Stimulated activated CD8-positive, alpha-beta memory T cell treated with anti-CD3 and anti-CD28 coated beads, Interleukin-12 subunit alpha, Interleukin-12 subunit beta, amount 100 ng/mL, for 1 hour (primary cell): ENCODE results near the gene SLC35G6.

ENCODE experiments used
- DNase-seq: peaks from one replicate; pipeline ENCODE4 v3.0.0-alpha.2; 2020; ENCODE audit warnings: low read depth

SLC35G6 gene

DNA sequence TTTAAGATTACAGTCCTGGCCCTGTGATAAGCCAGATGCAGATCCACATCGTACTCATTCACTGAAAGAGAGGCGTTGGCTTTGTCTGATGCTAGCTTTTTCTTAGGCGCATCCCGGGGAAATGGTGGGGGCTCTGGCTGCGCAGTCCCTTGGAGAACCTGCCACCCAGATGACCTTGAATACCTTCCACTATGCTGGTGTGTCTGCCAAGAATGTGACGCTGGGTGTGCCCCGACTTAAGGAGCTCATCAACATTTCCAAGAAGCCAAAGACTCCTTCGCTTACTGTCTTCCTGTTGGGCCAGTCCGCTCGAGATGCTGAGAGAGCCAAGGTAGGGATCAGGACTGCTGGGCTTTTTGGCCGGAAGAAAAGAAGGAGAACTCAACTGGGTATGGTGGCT is 26.9 kb downstream of the SLC35G6 start:
- no peak for DNase-seq

DNA sequence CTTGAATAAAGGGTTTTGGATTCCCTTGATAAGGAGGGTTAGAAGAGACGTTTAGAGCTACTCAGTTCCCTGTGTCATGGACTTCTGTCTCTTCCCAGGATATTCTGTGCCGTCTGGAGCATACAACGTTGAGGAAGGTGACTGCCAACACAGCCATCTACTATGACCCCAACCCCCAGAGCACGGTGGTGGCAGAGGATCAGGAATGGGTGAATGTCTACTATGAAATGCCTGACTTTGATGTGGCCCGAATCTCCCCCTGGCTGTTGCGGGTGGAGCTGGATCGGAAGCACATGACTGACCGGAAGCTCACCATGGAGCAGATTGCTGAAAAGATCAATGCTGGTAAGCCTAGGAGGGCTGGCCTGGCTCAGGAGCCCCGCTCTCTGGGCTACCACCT is 27.6 kb downstream of the SLC35G6 start:
- DNase-seq = no peak

DNA sequence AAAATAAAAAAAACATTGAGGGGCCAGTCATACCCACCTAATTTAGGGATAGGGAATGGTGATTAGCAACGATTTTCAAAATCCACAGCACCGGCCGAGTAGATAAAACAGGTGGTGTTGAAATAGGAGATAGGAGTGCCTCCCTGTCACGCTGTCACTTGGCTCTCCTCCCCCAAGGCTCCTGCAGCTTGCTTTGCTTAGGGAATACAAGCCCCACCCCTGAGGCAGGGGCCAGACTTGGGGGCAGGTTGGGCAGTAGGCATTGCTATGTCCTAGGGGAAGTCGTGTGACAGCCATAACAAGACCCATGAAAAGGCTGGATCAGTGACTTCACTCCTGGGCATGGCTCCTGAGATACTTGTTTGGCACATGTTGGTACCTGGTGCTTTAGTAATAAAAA is 28.7 kb downstream of the SLC35G6 start:
- DNase-seq = no peak

DNA sequence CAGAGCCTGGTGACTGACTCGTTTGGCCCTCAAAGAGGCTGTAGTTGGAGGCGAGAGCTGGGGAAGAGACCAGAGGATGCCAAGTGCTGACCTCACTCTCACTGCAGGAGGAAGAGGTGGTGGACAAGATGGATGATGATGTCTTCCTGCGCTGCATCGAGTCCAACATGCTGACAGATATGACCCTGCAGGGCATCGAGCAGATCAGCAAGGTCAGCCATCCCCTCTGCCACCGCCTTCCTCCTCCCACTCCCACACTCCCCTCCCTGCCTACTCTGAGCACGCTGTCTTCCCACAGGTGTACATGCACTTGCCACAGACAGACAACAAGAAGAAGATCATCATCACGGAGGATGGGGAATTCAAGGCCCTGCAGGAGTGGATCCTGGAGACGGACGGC is 29.9 kb downstream of the SLC35G6 start:
- no peak for DNase-seq

DNA sequence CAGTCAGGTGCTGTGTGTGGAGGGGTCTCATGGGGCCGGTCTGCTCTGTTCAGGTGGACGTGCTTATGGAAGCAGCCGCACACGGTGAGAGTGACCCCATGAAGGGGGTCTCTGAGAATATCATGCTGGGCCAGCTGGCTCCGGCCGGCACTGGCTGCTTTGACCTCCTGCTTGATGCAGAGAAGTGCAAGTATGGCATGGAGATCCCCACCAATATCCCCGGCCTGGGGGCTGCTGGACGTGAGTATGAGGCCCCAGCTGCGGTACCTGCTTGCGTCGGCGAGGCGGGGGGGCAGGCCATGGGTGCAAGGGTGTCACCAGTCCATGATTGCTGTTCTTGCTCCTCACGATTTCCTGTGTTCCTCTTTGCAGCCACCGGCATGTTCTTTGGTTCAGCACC is 30.9 kb downstream of the SLC35G6 start:
- DNase-seq = no peak

DNA sequence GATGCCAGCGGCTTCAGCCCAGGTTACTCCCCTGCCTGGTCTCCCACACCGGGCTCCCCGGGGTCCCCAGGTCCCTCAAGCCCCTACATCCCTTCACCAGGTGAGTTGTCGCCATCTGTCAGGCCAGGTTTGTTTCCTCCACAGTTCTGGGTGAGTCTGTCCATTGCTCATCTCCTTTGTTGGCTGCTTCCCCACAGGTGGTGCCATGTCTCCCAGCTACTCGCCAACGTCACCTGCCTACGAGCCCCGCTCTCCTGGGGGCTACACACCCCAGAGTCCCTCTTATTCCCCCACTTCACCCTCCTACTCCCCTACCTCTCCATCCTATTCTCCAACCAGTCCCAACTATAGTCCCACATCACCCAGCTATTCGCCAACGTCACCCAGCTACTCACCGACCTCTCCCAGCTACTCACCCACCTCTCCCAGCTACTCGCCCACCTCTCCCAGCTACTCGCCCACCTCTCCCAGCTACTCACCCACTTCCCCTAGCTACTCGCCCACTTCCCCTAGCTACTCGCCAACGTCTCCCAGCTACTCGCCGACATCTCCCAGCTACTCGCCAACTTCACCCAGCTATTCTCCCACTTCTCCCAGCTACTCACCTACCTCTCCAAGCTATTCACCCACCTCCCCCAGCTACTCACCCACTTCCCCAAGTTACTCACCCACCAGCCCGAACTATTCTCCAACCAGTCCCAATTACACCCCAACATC is 31.7 kb downstream of the SLC35G6 start:
- no peak for DNase-seq

DNA sequence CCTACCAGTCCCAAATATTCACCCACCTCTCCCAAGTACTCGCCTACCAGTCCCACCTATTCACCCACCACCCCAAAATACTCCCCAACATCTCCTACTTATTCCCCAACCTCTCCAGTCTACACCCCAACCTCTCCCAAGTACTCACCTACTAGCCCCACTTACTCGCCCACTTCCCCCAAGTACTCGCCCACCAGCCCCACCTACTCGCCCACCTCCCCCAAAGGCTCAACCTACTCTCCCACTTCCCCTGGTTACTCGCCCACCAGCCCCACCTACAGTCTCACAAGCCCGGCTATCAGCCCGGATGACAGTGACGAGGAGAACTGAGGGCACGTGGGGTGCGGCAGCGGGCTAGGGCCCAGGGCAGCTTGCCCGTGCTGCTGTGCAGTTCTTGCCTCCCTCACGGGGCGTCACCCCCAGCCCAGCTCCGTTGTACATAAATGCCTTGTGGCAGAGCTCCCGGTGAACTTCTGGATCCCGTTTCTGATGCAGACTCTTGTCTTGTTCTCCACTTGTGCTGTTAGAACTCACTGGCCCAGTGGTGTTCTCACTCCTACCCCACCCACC is 32.7 kb downstream of the SLC35G6 start:
- no peak for DNase-seq

DNA sequence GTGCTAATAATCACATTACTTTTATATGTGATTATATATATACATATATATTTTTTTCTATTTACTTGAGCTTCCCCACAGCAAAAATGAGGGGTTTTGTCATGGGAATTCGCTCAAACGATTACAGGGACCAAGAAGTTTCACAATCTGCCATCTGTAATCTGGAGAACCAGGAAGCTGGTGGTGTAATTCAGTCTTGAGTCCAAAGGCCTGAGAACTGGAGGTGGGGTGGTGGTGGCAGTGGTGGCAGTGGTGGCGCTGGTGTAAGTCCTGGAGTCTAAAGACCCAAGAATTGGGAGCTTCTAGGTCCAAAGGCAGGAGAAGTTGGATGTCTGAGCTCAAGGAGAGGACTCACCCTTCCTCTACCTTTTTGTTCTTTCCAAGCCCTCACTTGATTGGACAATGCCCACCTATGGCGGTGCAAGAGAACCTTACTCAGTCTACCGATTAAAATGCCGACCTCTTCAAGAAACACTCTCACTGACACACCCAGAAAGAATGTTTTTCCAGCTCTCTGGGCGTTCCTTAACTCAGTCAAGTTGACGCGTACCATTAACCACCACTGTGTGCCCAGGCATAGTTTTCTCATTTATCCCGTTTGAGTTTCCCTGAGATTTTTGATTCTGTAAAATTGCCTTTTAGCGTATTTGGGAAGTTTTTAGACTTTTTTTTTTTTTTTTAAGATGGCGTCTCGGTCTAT is 34.8 kb downstream of the SLC35G6 start:
- no peak for DNase-seq

DNA sequence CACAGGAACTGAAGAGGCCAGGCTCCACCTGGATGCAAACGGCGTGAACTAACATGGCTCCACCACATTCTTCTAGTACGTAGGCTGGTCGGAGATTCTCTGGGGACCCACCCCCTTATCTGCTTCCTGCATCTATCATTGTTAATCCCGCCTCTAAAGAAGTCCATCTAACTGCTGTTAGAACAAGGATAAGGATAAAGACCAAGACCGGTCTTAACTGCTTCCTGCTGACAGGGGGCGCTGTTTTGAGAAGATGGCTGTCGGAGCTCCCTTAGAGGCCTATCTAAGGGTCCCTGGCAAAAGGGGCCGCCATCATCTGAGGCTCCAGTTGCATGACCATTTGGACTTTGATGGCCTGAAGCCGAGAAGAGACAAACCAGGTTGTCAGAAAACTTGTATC is 41.8 kb downstream of the SLC35G6 start:
- DNase-seq = peak; percentile 33

DNA sequence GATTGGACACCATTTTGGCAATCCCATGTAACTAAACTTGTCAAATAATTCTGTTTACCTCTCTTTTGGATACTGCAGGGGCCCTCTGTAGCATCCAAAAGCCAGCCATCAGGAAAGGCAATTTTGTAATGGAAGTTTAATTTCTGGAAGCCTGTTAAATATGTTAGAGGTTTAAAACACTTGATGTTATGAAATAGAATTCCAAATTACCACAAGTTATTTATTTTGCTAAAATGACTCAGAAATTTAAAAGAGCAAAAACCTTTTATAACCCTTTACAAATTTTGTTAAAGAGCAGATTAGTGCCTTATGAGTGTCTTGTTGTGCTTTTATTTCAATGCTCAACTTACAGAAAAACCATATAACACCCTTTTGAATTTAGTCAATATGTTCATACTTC is 47.6 kb downstream of the SLC35G6 start:
- no peak for DNase-seq

DNA sequence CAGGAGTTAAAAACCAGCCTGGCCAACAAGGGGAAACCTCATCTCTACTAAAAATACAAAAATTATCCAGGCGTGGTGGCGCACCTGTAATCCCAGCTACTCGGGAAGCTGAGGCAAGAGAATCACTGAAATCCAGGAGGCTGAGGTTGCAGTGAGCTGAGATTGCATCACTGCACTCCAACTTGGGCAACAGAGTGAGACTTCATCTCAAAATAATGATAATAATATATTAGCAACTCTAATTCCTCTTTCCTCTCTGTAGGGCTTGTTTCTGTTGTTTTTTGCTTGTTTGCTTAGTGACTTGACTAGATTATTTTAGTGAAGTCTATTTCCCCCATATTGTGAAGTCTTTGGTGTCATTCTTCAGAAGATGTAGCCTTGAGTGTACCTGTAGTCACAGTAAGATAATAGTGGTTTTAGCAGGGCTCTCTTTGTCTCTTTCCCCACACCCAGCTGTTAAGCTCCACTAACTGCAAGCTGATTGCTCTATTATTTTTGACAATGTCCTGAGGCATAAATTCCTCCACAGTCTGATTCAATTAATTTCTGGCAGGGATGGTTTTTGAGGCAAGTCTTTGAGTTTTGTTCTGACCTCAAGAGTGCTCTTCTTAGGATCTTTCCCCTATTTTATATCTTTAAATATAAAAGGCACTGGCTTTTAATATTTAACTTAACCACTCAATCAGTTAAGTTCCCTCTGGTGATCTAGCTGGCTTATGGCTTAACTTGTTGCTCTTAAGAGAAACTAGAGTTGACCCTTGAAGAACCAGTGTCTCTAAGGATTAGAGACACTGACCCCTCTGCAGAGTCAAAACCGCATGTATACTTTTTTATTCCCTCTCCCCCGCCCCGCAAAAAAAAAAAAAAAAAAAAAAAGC is 49.0 kb downstream of the SLC35G6 start:
- DNase-seq = no peak
